Lower leg skin (tissue), 3 donors: ENCODE data around the gene RAPGEF6.

Experiments used
- POLR2A ChIP-seq, 2 donors: fragments of 450-650 bp; IDR thresholded peaks; one replicate each; pipeline ENCODE4 v1.6.1; 2016 to 2017; ENCODE audit warnings: antibody characterized with exemption in 2 of 2, mild to moderate bottlenecking in 1 of 2, moderate library complexity in 1 of 2
- TF ChIP-seq, protein P1 (sequence below), 3 donors: fragments of 450-650 bp; IDR thresholded peaks; one replicate each; pipeline ENCODE4 v1.5.1; 2016; ENCODE audit warnings: antibody characterized with exemption in 3 of 3, mild to moderate bottlenecking in 3 of 3, moderate library complexity in 2 of 3

DNA sequence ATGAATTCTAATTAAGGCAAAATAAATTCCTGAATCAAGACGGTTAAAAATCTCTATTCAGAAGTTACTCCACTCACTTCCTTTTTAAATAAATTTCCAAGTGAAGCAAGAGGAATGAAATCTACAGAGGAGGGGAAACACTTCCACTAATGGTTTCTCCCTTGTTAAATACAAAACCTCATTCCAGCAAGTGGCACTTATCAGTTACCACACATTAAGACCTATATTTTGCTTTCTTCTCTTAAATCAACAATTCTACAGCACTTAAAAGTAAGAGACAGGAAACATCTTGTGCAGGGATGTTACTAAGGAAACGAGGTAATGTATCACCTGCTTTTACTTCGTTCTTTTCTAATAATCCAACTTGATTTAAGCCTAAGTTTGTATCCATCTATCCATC is 172.6 kb downstream of the RAPGEF6 start:
- TF ChIP-seq, protein P1, sequence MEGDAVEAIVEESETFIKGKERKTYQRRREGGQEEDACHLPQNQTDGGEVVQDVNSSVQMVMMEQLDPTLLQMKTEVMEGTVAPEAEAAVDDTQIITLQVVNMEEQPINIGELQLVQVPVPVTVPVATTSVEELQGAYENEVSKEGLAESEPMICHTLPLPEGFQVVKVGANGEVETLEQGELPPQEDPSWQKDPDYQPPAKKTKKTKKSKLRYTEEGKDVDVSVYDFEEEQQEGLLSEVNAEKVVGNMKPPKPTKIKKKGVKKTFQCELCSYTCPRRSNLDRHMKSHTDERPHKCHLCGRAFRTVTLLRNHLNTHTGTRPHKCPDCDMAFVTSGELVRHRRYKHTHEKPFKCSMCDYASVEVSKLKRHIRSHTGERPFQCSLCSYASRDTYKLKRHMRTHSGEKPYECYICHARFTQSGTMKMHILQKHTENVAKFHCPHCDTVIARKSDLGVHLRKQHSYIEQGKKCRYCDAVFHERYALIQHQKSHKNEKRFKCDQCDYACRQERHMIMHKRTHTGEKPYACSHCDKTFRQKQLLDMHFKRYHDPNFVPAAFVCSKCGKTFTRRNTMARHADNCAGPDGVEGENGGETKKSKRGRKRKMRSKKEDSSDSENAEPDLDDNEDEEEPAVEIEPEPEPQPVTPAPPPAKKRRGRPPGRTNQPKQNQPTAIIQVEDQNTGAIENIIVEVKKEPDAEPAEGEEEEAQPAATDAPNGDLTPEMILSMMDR (IDR thresholded peaks at IDR 0.05): no peak
- no peak for TF ChIP-seq POLR2A (IDR thresholded peaks at IDR 0.05)
